Fibroblast of the aortic adventitia (primary cell): ENCODE measurements around the gene C1RL. TPM values are rescaled to one million over a fixed set of nuclear protein-coding genes. Genes with fewer than 3 reads are reported as not detected.

Experiments
- DNase-seq: peaks from one replicate; pipeline ENCODE4 v3.0.0-alpha.2; 2010; ENCODE audit warnings: low read depth
- H3K4me3 ChIP-seq: 2 replicates; pipeline ENCODE4 v1.5.1; 2011; ENCODE audit warnings: low read depth, mild to moderate bottlenecking, control low read depth, low read length, moderate library complexity
- CTCF ChIP-seq: IDR thresholded peaks from 2 replicates; pipeline ENCODE4 v1.5.1; 2011; ENCODE audit warnings: mild to moderate bottlenecking, low read length, control low read depth, inconsistent platforms; ENCODE audit not compliant: insufficient read depth
- small RNA-seq: library from RNA; depleted of rRNA; stranded (forward); fragments of <200 nt; gene quantifications from one replicate; pipeline ENCODE3, GENCODE V24; 2012
- total RNA-seq: library from RNA; depleted of rRNA; stranded (reverse); fragments of >200 nt; gene quantifications from 2 replicates; pipeline ENCODE4 v1.2.3, GENCODE V29; 2012; ENCODE audit warnings: low replicate concordance

The C1RL gene
- total RNA-seq, 1 donor, result 50.6 TPM

DNA sequence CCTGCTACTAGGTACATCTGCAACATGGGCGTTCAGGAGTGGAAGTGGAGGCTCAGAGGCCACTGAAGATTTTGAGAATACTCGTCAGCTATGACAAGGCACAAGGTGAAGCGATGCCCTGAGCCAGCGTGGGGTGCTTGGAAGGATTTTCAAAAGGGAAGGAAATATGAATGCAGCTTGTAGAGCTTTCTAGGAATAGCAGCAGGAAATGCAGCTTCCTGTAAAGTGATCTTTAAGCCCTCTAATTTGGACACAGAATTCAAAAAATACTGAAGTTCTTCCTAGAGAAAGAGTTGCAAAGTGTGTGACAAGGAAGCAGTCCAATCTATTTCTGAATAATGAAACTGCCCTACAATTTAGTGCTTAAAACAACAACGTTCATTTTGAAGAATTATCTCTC, 61.7 kb downstream of the C1RL start:
- no peak for TF ChIP-seq CTCF
- no peak overlapping the region for H3K4me3 ChIP-seq
- no peak for DNase-seq

- no peak overlapping the region for H3K4me3 ChIP-seq
- TF ChIP-seq CTCF, result peak; percentile 5
- no peak for DNase-seq
These were observed 62.5 kb downstream of the C1RL start for GRCh38 chr12:7046383-7047105.

- H3K4me3 ChIP-seq, result no peak overlapping the region
- no peak for TF ChIP-seq CTCF
- DNase-seq, result no peak
These were observed 63.1 kb downstream of the C1RL start for GRCh38 chr12:7045913-7046312.

Small RNA genes lying within 50 kb of the gene (small RNA-seq; reads per million reads assigned to genes)
- gene RNU6-485P, result not detected

Other genes starting within 250 kb of the C1RL start
- 183 and 680 TPM in 2 replicates for gene TPI1, start 241.7 kb downstream of the C1RL start, total RNA-seq
- gene SPSB2, start 235.9 kb downstream of the C1RL start, total RNA-seq, result 3.3 and 8.0 TPM in 2 replicates
- gene LRRC23, start 204.4 kb downstream of the C1RL start, total RNA-seq, result 7.0 and 62.6 TPM in 2 replicates
- 8.7 and 12.7 TPM in 2 replicates for gene ENO2, start 194.6 kb downstream of the C1RL start, total RNA-seq
- 13.6 and 13.8 TPM in 2 replicates for gene ATN1, start 181.3 kb downstream of the C1RL start, total RNA-seq
- gene RNU7-1, start 165.4 kb downstream of the C1RL start, total RNA-seq, result not detected in 2 replicates
- 100 and 156 TPM in 2 replicates for gene C12orf57, start 165.2 kb downstream of the C1RL start, total RNA-seq
- not detected in 2 replicates for gene PTPN6, start 157.9 kb downstream of the C1RL start, total RNA-seq
- gene PHB2, start 138.6 kb downstream of the C1RL start, total RNA-seq, result 71.5 and 181 TPM in 2 replicates
- gene EMG1, start 138.3 kb downstream of the C1RL start, total RNA-seq, result 26.0 and 26.8 TPM in 2 replicates
- 5.7 and 10.6 TPM in 2 replicates for gene LPCAT3, start 90.7 kb downstream of the C1RL start, total RNA-seq
- gene C1S, start 48.5 kb downstream of the C1RL start, total RNA-seq, result 516 and 790 TPM in 2 replicates
- 237 and 528 TPM in 2 replicates for gene C1R, start 16.8 kb downstream of the C1RL start, total RNA-seq
- not detected in 2 replicates for gene RBP5, start 19.7 kb upstream of the C1RL start, total RNA-seq
- 10.9 and 13.6 TPM in 2 replicates for gene CLSTN3, start 21.2 kb upstream of the C1RL start, total RNA-seq
- 24.3 and 126 TPM in 2 replicates for gene PEX5, start 80.5 kb upstream of the C1RL start, total RNA-seq
- gene ACSM4, start 194.9 kb upstream of the C1RL start, total RNA-seq, result not detected in 2 replicates